ENCODE measurements around the gene CD247.

GRCh38 chr1:167567663-167568062 is 49.3 kb upstream of the CD247 start:
- no peak for TF ChIP-seq RCOR1 (IDR thresholded peaks at IDR 0.05; ENCODE audit: low read depth, low read length)
- no peak for TF ChIP-seq CTCF (IDR thresholded peaks at IDR 0.05)
- TF ChIP-seq POLR2AphosphoS2 (conservative IDR thresholded peaks at IDR 0.05; ENCODE audit: low read length), result no peak
- no peak for TF ChIP-seq CBX2 (IDR thresholded peaks at IDR 0.05; ENCODE audit: borderline replicate concordance, low read depth)
- no peak for TF ChIP-seq POLR2A (IDR thresholded peaks at IDR 0.05; ENCODE audit: low read length)
- TF ChIP-seq JUN (IDR thresholded peaks at IDR 0.05), result no peak
- TF ChIP-seq PHF8 (IDR thresholded peaks at IDR 0.05; ENCODE audit: borderline replicate concordance, low read depth), result no peak
- TF ChIP-seq BCL3 (IDR thresholded peaks at IDR 0.05), result no peak
- no peak for TF ChIP-seq MAZ (IDR thresholded peaks at IDR 0.05; ENCODE audit: borderline replicate concordance, low read depth, low read length)
- TF ChIP-seq RNF2 (IDR thresholded peaks at IDR 0.05; ENCODE audit: borderline replicate concordance, low read depth), result no peak
- no peak for TF ChIP-seq HES2 (IDR thresholded peaks at IDR 0.05)
- TF ChIP-seq KDM1A (IDR thresholded peaks at IDR 0.05; ENCODE audit: low read depth), result no peak
- no peak for TF ChIP-seq REST (IDR thresholded peaks at IDR 0.05)
- TF ChIP-seq RFX5 (IDR thresholded peaks at IDR 0.05), result no peak
